GM12878 (cell line): ENCODE data around the gene SLC37A1. TPM values are rescaled to one million over a fixed set of nuclear protein-coding genes. Genes with fewer than 3 reads are reported as not detected.

Experiments
- ATAC-seq: fragments of 200-7000 bp; cut with Tn5 transposase; 3 replicates; pipeline ENCODE4 v1.9.1; 2020; ENCODE audit warnings: mild to moderate bottlenecking, moderate library complexity
- BruUV-seq: library from RNA; stranded (reverse); fragments of 400-500 nt; replicated peaks from 2 replicates; lab custom pipeline; 2021; lab: Mats Ljungman, UMichigan
- CTCF ChIA-PET: fragments of 300-600 bp; sonication (Branson Sonifier 250); formaldehyde crosslinking; extraction: SDS; loops from one replicate; lab custom pipeline; 2021; ENCODE audit warnings: inconsistent platforms; lab: Yijun Ruan, JAX
- POLR2A ChIA-PET: fragments of 350-600 bp; formaldehyde crosslinking; extraction: SDS; loops from one replicate; lab custom pipeline; 2021; ENCODE audit warnings: inconsistent platforms; lab: Charles Lee
- RAD21 ChIA-PET: fragments of 300-600 bp; sonication (Branson Sonifier 250); formaldehyde crosslinking; loops from one replicate; lab custom pipeline; 2023; ENCODE audit warnings: antibody characterized with exemption; ENCODE audit not compliant: unreplicated experiment; lab: Charles Lee
- SMC1A ChIA-PET: fragments of 300-600 bp; sonication (Branson Sonifier 250); formaldehyde crosslinking; loops from one replicate; lab custom pipeline; 2023; ENCODE audit not compliant: unreplicated experiment, uncharacterized antibody; lab: Charles Lee
- DNase-seq: peaks from one replicate; pipeline ENCODE4 v3.0.0-alpha.2; 2011; ENCODE audit warnings: low read depth, low spot score
- FAIRE-seq: peaks from 3 replicates; lab custom pipeline; 2011; peaks lifted over from hg19 to GRCh38; lab: Jason Lieb, UNC
- H2AFZ ChIP-seq: 2 replicates; pipeline ENCODE4 v1.6.0; 2011; ENCODE audit warnings: low read depth, low read length, control low read depth; ENCODE audit not compliant: control insufficient read depth
- H3K27ac ChIP-seq: 2 replicates; pipeline ENCODE4 v1.5.1; 2011; ENCODE audit warnings: control low read depth; ENCODE audit not compliant: control insufficient read depth, insufficient read depth
- H3K27me3 ChIP-seq, 2 experiments: replicated peaks in 1 of 2; 2 replicates each; pipeline versions ENCODE4 v1.6.0 to v1.6.1; 2011; ENCODE audit warnings: low read length in 1 of 2; ENCODE audit not compliant: control insufficient read depth in 2 of 2, insufficient read depth in 2 of 2
- H3K36me3 ChIP-seq, 2 experiments: 2 replicates each; pipeline ENCODE4 v1.5.1; 2011; ENCODE audit warnings: low read length in 1 of 2; ENCODE audit not compliant: control insufficient read depth in 2 of 2, insufficient read depth in 2 of 2
- H3K4me1 ChIP-seq: 2 replicates; pipeline ENCODE4 v1.6.1; 2011; ENCODE audit warnings: mild to moderate bottlenecking, low read length, moderate library complexity, mixed read lengths; ENCODE audit not compliant: control insufficient read depth, insufficient read depth
- H3K4me2 ChIP-seq: 2 replicates; pipeline ENCODE4 v1.6.0; 2011; ENCODE audit warnings: control low read depth; ENCODE audit not compliant: control insufficient read depth, insufficient read depth
- H3K4me3 ChIP-seq: fragments of 200-600 bp; sonication (generic); 2 replicates; pipeline ENCODE4 v1.5.1; 2016
- H3K79me2 ChIP-seq: 2 replicates; pipeline ENCODE4 v1.6.0; 2011; ENCODE audit warnings: low read length; ENCODE audit not compliant: control insufficient read depth, insufficient read depth
- H3K9ac ChIP-seq: 2 replicates; pipeline ENCODE4 v1.8.0; 2011; ENCODE audit warnings: low read length, control low read depth, mixed read lengths; ENCODE audit not compliant: control insufficient read depth, insufficient read depth
- H3K9me3 ChIP-seq: replicated peaks from 3 replicates; pipeline ENCODE4 v1.5.1; 2011; ENCODE audit warnings: mild to moderate bottlenecking, low read length; ENCODE audit not compliant: control insufficient read depth, insufficient read depth
- H4K20me1 ChIP-seq: 2 replicates; pipeline ENCODE4 v1.6.0; 2011; ENCODE audit not compliant: control insufficient read depth, insufficient read depth
- IKZF2 ChIP-seq, 2 experiments: fragments of 450-650 bp; IDR thresholded peaks; 2 replicates each; pipeline ENCODE4 v1.6.1; 2017; ENCODE audit warnings: mild to moderate bottlenecking in 2 of 2, moderate library complexity in 2 of 2
- MEF2A ChIP-seq: IDR thresholded peaks from 2 replicates; pipeline ENCODE4 v1.6.1; 2011; ENCODE audit warnings: low read depth, mild to moderate bottlenecking, low read length, moderate library complexity; ENCODE audit not compliant: insufficient read depth
- MTA3 ChIP-seq: IDR thresholded peaks from 2 replicates; pipeline ENCODE4 v1.6.1; 2012; ENCODE audit warnings: low read length, inconsistent platforms, borderline replicate concordance
- NFIC ChIP-seq: IDR thresholded peaks from 2 replicates; pipeline ENCODE4 v1.6.1; 2012; ENCODE audit warnings: low read depth, mild to moderate bottlenecking, inconsistent platforms, low read length, moderate library complexity
- SMAD5 ChIP-seq: IDR thresholded peaks from 2 replicates; pipeline ENCODE4 v1.6.1; 2016; ENCODE audit warnings: antibody characterized with exemption, low read depth
- STAT1 ChIP-seq: fragments of 450-650 bp; conservative IDR thresholded peaks from 2 replicates; pipeline ENCODE4 v1.6.1; 2014; ENCODE audit warnings: antibody characterized with exemption, mild to moderate bottlenecking
- WGBS: methylation state at CpG from one replicate; pipeline ENCODE4 v1.1.6; 2016; ENCODE audit warnings: low lambda C conversion rate; ENCODE audit not compliant: insufficient replicate concordance, insufficient coverage; ENCODE audit errors: missing lambda C conversion rate; 5-methylcytosine and 5-hydroxymethylcytosine counted together
- in situ Hi-C: fragments of 300-500 bp; cut with MboI; formaldehyde crosslinking; loops from 9 replicates; pipeline ENCODE4 v1.14.3; 2018; ENCODE audit warnings: mixed read lengths
- intact Hi-C: fragments of 100-400 bp; cut with micrococcal nuclease; formaldehyde crosslinking; loops from one replicate; pipeline ENCODE4 v1.14.2; 2022; ENCODE audit not compliant: unreplicated experiment
- polyA plus RNA-seq, 11 experiments: library from polyadenylated mRNA; depleted of rRNA in 4 of 11; unstranded in 6 of 11; stranded (reverse) in 5 of 11; fragments of >200 nt; fragmentation: Nextera tagmentation in 4 of 11; fragmentation: Illumina TruSeq in 1 of 11; extraction: Ambion mirVana in 4 of 11; extraction: Trizol in 1 of 11; gene quantifications; 1 replicate in 1 of 11; 2 replicates in 10 of 11; pipeline versions ENCODE4 v1.2.1 to v1.2.3, GENCODE V29; 2011 to 2016; ENCODE audit warnings: inconsistent platforms in 2 of 11, missing spikeins in 2 of 11, low read depth in 1 of 11
- total RNA-seq, 4 experiments: library from RNA; depleted of rRNA in 3 of 4; stranded (reverse); fragments of >200 nt in 3 of 4; fragmentation: Illumina TruSeq in 1 of 4; extraction: Trizol in 1 of 4; gene quantifications; 2 replicates each; pipeline versions ENCODE4 v1.2.1 to v1.2.3, GENCODE V29; 2013 to 2021

Gene SLC37A1
- total and polyA plus RNA-seq, 10 of the 15 experiments (the other 5 are each of a cell fraction or from before 2014, with no cell fraction given) = 1.1 to 35.5 (median 24.4) TPM

DNA sequence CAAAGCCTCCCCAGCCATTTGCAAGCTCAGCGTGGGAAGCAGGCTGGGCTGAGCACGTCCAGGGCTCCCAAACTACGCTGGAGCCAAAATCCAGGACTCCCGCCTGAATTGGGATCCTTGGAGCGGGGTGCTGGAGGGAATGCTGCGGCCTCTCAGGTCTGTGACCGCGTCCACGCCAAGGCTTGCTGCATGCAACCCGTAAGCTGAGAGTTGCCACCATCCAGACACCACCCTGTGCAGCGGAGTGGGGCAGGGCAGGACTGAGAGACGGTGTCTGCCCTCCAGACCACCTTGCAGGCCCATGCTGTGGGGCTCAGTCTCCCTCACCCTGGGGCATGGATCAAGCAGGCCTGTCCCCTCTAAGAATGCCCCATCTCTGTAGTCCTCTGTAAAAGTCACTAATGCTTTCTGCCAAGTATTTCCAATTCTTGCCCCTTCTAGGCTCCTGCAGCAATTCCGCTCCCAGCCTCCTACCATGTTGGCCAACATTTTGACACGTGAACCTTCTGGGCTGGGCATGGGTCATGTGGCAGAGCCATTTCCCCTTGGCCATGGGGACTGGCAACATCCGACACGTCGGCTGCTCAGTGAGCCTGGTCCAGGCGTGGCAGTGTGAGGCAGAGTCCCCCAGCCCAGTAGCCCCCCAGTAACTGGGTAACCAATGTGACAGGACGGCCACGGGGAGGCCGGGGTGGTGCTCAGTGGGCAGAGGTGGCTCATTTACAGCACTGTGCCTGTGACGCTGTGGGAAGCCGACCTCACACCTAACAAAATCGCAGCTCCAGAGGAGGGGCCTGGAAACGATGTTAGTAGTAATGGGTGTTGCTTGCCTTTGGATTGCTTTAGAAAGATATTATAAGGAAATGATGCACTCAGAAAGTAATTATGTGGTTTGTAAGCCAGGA, 81.9 kb downstream of the SLC37A1 start:
- Histone ChIP-seq H3K9ac (no peak overlapping the region), H3K9me3 (no peaks in the 10 kb centered on the region; the same call in 1 of the 3 replicates), H3K27ac (no peak overlapping the region), H3K4me1 (no peaks in the 10 kb centered on the region), H3K36me3 (no peaks in the 10 kb centered on the region), H3K79me2 (no peaks in the 10 kb centered on the region), H2AFZ (no peak overlapping the region), H4K20me1 (no peaks in the 10 kb centered on the region), H3K27me3 (no peaks in the 10 kb centered on the region; a peak in 1 of 4 replicates), H3K4me2 (no peak overlapping the region; the same call in 1 of the 2 replicates), H3K4me3 (no peak overlapping the region)
- no peak for FAIRE-seq
- DNase-seq = no peak
- in situ Hi-C loops (loop anchor here (5.0 kb wide), 1 partner anchor 232 kb away; no protein-coding TSS in a partner anchor), intact Hi-C loops (no loop called here)
- BruUV-seq = no TSS peak
- TF ChIP-seq MEF2A (no peak), MTA3 (no peak), IKZF2 (IDR thresholded peaks at IDR 0.05) (no peak), SMAD5 (no peak), NFIC (no peak), STAT1 (no peak)
- 50% methylated on average over 25 of the region's 25 CpGs for WGBS
- ChIA-PET CTCF (no interaction called here), SMC1A (interaction anchor here (1.0 to 1.5 kb wide), 2 partner anchors 14 to 226 kb away, joined by 3 read pairs; no protein-coding TSS in a partner anchor), POLR2A (interaction anchor here (0.6 kb wide), 1 partner anchor 378 kb away, joined by 3 read pairs; no protein-coding TSS in a partner anchor), RAD21 (no interaction called here)
- no peak for ATAC-seq
